AG04450 (cell line): ENCODE results near the gene PCTP. TPM values are rescaled to one million over a fixed set of nuclear protein-coding genes. Genes with fewer than 3 reads are reported as not detected.

Source experiments
- CTCF ChIA-PET: fragments of 300-600, 350-600 bp; formaldehyde crosslinking; extraction: SDS; loops from one replicate; lab custom pipeline; 2022; ENCODE audit warnings: antibody characterized with exemption, inconsistent platforms; lab: Charles Lee
- POLR2A ChIA-PET: fragments of 350-600 bp; formaldehyde crosslinking; extraction: SDS; loops from one replicate; lab custom pipeline; 2021; ENCODE audit warnings: antibody characterized with exemption, inconsistent platforms; lab: Yijun Ruan, JAX
- DNase-seq: peaks from one replicate; pipeline ENCODE4 v3.0.0-alpha.2; 2011; ENCODE audit warnings: low read depth, low spot score
- H3K27ac ChIP-seq: one replicate; pipeline ENCODE4 v1.5.1; 2012; ENCODE audit warnings: low read depth, low read length, control low read depth
- H3K27me3 ChIP-seq: one replicate; pipeline ENCODE4 v1.6.0; 2012; ENCODE audit warnings: low read length; ENCODE audit not compliant: control insufficient read depth, insufficient read depth
- H3K4me3 ChIP-seq: 2 replicates; pipeline ENCODE4 v1.5.1; 2011; ENCODE audit warnings: mild to moderate bottlenecking, low read depth, low read length, control low read depth
- H3K9me3 ChIP-seq: 2 replicates; pipeline ENCODE4 v1.5.1; 2012; ENCODE audit warnings: low read length; ENCODE audit not compliant: control insufficient read depth, insufficient read depth
- polyA plus RNA-seq: library from polyadenylated mRNA; depleted of rRNA; stranded (reverse); fragments of >200 nt; gene quantifications from 2 replicates; pipeline ENCODE4 v1.2.3, GENCODE V29; 2011
- TF ChIP-seq, protein P1 (sequence below): IDR thresholded peaks from 2 replicates; pipeline ENCODE4 v1.5.1; 2011; ENCODE audit warnings: low read depth, low read length, control low read depth, inconsistent platforms

PCTP gene
- polyA plus RNA-seq, 1 experiment: 20.5 TPM

DNA sequence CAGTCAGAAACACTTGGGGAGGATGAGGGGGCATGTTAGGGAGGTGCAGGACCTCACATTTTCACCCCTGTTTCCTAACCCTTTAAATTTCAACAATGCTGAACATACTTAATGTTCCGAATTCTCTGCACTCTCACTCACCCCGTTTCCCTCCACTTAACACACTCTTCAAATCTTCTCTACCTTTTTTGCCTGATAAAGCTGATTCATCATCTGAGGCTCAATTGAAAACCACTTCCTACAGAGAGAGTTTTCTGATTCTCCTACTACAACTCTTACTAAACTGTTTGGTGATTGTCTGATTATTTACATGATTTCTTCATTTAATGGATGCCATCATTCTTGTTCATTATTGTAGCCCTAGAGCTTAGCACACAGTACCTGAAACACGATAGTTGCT is 42.4 kb downstream of the PCTP start:
- TF ChIP-seq, protein P1, sequence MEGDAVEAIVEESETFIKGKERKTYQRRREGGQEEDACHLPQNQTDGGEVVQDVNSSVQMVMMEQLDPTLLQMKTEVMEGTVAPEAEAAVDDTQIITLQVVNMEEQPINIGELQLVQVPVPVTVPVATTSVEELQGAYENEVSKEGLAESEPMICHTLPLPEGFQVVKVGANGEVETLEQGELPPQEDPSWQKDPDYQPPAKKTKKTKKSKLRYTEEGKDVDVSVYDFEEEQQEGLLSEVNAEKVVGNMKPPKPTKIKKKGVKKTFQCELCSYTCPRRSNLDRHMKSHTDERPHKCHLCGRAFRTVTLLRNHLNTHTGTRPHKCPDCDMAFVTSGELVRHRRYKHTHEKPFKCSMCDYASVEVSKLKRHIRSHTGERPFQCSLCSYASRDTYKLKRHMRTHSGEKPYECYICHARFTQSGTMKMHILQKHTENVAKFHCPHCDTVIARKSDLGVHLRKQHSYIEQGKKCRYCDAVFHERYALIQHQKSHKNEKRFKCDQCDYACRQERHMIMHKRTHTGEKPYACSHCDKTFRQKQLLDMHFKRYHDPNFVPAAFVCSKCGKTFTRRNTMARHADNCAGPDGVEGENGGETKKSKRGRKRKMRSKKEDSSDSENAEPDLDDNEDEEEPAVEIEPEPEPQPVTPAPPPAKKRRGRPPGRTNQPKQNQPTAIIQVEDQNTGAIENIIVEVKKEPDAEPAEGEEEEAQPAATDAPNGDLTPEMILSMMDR: no peak
- H3K9me3 ChIP-seq: no peaks in the 10 kb centered on the region
- H3K4me3 ChIP-seq: no peak overlapping the region
- no peak overlapping the region for H3K27ac ChIP-seq
- POLR2A ChIA-PET: no interaction called here
- no peak for DNase-seq
- no peaks in the 10 kb centered on the region for H3K27me3 ChIP-seq
- CTCF ChIA-PET: no interaction called here

DNA sequence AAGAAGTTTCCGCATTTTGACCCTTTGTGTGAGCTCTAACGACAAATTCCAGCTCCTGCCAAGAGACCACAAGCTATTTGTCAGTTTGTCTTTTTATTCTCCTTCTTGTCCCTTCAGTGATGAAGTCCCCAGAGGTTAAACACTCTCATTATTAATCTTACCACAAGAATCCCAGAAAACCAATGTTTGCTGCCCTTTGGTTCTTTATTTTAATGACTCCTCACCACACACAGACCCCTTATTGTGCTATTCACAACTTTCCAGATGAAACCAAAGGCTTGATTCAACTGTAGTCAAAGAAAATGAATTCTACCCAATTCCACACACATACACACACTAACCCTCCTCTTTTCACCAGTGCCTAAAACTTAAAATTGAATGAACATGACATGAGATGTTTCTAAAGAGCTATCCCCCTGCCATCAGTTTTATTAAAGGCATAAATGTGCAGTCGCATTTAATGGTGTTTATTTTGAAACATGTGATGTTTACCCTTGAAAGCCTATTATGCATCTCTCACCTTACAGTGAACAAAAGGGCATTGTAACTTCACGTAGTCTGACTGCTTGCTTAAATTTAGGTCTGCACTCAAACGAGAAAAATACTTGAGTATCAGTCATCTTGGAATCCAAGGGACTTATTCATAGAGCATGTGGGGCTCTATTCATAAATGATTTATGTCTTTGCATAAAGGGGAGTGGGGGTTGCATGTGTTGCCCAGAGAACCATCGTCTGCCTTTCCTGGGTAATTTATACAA is 44.1 kb downstream of the PCTP start:
- TF ChIP-seq, protein P1: no peak

DNA sequence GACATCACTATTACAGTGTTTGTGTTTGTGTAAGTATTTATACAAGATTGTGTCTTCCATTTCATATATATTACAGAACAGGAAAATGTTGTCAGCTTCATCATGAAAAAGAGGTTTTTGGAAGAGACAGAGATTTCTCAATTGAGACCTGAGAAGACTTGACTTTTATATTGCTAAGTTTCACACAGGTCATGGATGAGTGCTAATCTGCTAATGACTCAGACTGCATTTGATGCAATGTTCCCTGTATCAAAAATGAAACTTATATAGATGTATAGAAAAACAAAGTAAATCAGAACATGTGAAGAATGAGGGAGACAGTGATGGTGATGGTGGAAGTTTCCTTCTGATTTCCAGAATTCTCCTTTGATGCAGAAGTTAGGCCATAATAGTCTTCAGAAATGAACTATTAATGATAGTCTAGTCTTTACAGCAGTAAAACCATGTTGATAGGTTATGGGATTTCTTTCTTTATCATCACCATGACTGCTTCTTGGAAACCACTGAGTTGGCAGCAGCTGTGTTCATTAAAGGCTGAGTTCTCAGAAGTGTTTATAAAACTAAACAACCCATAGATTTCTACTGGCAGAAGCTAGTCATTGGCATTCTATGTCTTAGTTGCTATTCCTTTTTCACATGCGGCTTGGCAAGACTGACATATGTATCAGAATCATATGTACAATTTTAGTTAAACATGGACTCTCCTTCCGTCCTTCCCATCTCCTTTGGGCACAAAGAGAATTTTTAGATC is 56.1 kb downstream of the PCTP start:
- CTCF ChIA-PET: no interaction called here
- no peak overlapping the region for H3K27ac ChIP-seq

More for the DNA sequence above, 44.1 kb downstream of the PCTP start:
- no peak for DNase-seq
- ChIA-PET CTCF (no interaction called here), POLR2A (no interaction called here)
- H3K27me3 ChIP-seq: no peaks in the 10 kb centered on the region
- no peaks in the 10 kb centered on the region for H3K9me3 ChIP-seq
- no peak overlapping the region for H3K4me3 ChIP-seq
- H3K27ac ChIP-seq: no peak overlapping the region

DNA sequence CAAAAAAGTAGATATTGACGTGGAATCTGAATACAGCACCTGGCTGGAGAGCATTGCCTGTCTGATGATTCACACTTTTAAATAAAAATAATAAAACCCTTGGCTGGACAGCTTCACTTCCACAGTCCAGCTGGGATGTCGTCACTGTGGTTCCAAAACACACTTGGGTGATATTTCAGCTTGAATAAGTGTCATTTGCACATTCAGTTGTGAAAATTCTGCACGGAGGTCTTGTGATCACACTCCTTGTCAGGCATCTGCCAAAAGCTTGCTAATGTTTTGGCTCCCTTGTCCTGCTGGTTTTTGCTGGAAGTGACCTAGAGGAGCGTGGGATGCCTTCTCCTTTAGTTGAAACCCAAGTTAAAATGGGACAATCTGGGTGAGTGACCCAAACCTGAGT is 60.7 kb downstream of the PCTP start:
- no peak overlapping the region for H3K4me3 ChIP-seq
- POLR2A ChIA-PET: no interaction called here

More for the DNA sequence above, 56.1 kb downstream of the PCTP start:
- no peak overlapping the region for H3K4me3 ChIP-seq
- POLR2A ChIA-PET: no interaction called here
- TF ChIP-seq, protein P1: no peak
- no peaks in the 10 kb centered on the region for H3K27me3 ChIP-seq
- H3K9me3 ChIP-seq: no peaks in the 10 kb centered on the region
- DNase-seq: no peak

More for the DNA sequence above, 60.7 kb downstream of the PCTP start:
- H3K27me3 ChIP-seq: no peaks in the 10 kb centered on the region
- no peak for DNase-seq
- CTCF ChIA-PET: no interaction called here
- H3K9me3 ChIP-seq: no peaks in the 10 kb centered on the region
- H3K27ac ChIP-seq: no peak overlapping the region
- TF ChIP-seq, protein P1: no peak
